ENCODE measurements around the gene BMP6.
A peak's percentile ranks its signal among the peaks of the same experiment; 100 is the strongest.

Gene BMP6

GRCh38 chr6:7749478-7749877 is 23.6 kb downstream of the BMP6 start:
- DNase-seq, result no peak

GRCh38 chr6:7750197-7750596 is 24.3 kb downstream of the BMP6 start:
- no peak for DNase-seq

- no peak for DNase-seq
These were observed 32.6 kb downstream of the BMP6 start for GRCh38 chr6:7758456-7758855.

- DNase-seq, result no peak
These were observed 33.4 kb downstream of the BMP6 start for GRCh38 chr6:7759320-7759719.

- DNase-seq, result no peak
These were observed 35.2 kb downstream of the BMP6 start for GRCh38 chr6:7761051-7761450.

GRCh38 chr6:7762760-7763159 is 36.9 kb downstream of the BMP6 start:
- no peak for DNase-seq

GRCh38 chr6:7763881-7764280 is 38.0 kb downstream of the BMP6 start:
- DNase-seq, result peak; percentile 51

GRCh38 chr6:7765575-7766325 is 39.9 kb downstream of the BMP6 start:
- DNase-seq, result no peak

- DNase-seq, result no peak
These were observed 43.8 kb downstream of the BMP6 start for GRCh38 chr6:7769702-7770101.

GRCh38 chr6:7770111-7770510 is 44.2 kb downstream of the BMP6 start:
- DNase-seq, result no peak

GRCh38 chr6:7770601-7771000 is 44.7 kb downstream of the BMP6 start:
- DNase-seq, result no peak

- DNase-seq, result no peak
These were observed 47.4 kb downstream of the BMP6 start for GRCh38 chr6:7773322-7773721.

- no peak for DNase-seq
These were observed 48.0 kb downstream of the BMP6 start for GRCh38 chr6:7773914-7774313.

GRCh38 chr6:7776509-7776908 is 50.6 kb downstream of the BMP6 start:
- DNase-seq, result no peak

GRCh38 chr6:7777074-7777473 is 51.2 kb downstream of the BMP6 start:
- DNase-seq, result peak; percentile 24

GRCh38 chr6:7781240-7781639 is 55.3 kb downstream of the BMP6 start:
- no peak for DNase-seq

GRCh38 chr6:7784248-7784647 is 58.3 kb downstream of the BMP6 start:
- no peak for DNase-seq

- DNase-seq, result no peak
These were observed 58.8 kb downstream of the BMP6 start for GRCh38 chr6:7784706-7785105.

GRCh38 chr6:7785243-7786035 is 59.5 kb downstream of the BMP6 start:
- DNase-seq, result no peak

- no peak for DNase-seq
These were observed 60.3 kb downstream of the BMP6 start for GRCh38 chr6:7786214-7786661.

- DNase-seq, result no peak
These were observed 61.3 kb downstream of the BMP6 start for GRCh38 chr6:7787137-7787608.

- DNase-seq, result no peak
These were observed 61.8 kb downstream of the BMP6 start for GRCh38 chr6:7787731-7788130.

- DNase-seq, result no peak
These were observed 68.6 kb downstream of the BMP6 start for GRCh38 chr6:7794509-7794908.

GRCh38 chr6:7797386-7797785 is 71.5 kb downstream of the BMP6 start:
- no peak for DNase-seq
